Suprapubic skin (tissue), 3 donors: ENCODE results near the gene OSGIN1.

Experiments used
- POLR2A ChIP-seq, 2 donors: fragments of 450-650 bp; IDR thresholded peaks; one replicate each; pipeline ENCODE4 v1.6.1; 2017; ENCODE audit warnings: antibody characterized with exemption in 2 of 2, mild to moderate bottlenecking in 2 of 2, moderate library complexity in 2 of 2
- TF ChIP-seq, protein P1 (sequence below), 2 donors: fragments of 200-600 bp in 1 of 2; fragments of 450-650 bp in 1 of 2; sonication (generic) in 1 of 2; IDR thresholded peaks; one replicate each; pipeline ENCODE4 v1.5.1; 2016 to 2019; ENCODE audit warnings: antibody characterized with exemption in 2 of 2, mild to moderate bottlenecking in 1 of 2, moderate library complexity in 1 of 2

DNA sequence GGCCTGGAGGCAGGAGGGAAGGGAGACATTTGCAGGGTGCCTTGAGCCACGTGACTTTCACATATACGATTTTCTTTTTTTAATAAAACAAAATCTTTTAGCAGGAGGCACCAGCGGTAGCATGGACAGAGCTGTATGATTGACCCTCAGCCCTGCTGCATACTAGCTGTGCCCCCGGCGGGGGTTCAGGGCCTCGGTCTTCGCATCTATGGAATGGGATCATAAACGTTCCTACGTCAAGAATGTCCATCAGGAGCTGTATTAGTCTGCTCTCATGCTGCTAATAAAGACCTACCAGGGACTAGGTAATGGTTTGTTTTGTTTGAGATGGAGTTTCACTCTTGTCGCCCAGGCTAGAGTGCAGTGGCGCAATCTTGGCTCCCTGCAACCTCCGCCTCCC lies 62.4 kb downstream of the OSGIN1 start:
- TF ChIP-seq, protein P1, sequence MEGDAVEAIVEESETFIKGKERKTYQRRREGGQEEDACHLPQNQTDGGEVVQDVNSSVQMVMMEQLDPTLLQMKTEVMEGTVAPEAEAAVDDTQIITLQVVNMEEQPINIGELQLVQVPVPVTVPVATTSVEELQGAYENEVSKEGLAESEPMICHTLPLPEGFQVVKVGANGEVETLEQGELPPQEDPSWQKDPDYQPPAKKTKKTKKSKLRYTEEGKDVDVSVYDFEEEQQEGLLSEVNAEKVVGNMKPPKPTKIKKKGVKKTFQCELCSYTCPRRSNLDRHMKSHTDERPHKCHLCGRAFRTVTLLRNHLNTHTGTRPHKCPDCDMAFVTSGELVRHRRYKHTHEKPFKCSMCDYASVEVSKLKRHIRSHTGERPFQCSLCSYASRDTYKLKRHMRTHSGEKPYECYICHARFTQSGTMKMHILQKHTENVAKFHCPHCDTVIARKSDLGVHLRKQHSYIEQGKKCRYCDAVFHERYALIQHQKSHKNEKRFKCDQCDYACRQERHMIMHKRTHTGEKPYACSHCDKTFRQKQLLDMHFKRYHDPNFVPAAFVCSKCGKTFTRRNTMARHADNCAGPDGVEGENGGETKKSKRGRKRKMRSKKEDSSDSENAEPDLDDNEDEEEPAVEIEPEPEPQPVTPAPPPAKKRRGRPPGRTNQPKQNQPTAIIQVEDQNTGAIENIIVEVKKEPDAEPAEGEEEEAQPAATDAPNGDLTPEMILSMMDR (IDR thresholded peaks at IDR 0.05) = no peak
- no peak for TF ChIP-seq POLR2A (IDR thresholded peaks at IDR 0.05)
